ENCODE results near the gene B3GNT8.
"Not testable (repeated sequence)": the region's sequence is repeated elsewhere in the genome, so short reads cannot be mapped to it uniquely, and the experiment has no call there.

Gene B3GNT8

GRCh38 chr19:41416194-41416674 is 10.9 kb downstream of the B3GNT8 start:
- DNase-seq (ENCODE audit: low spot score) = no peak
- no peak for FAIRE-seq

GRCh38 chr19:41415154-41415571 is 12.0 kb downstream of the B3GNT8 start:
- no peak for FAIRE-seq
- no peak for DNase-seq (ENCODE audit: low spot score)

GRCh38 chr19:41414461-41414860 is 12.7 kb downstream of the B3GNT8 start:
- FAIRE-seq = no peak
- no peak for DNase-seq (ENCODE audit: low spot score)

GRCh38 chr19:41413947-41414346 is 13.2 kb downstream of the B3GNT8 start:
- FAIRE-seq (no peak), DNase-seq (ENCODE audit: low spot score) (no peak)

- DNase-seq (ENCODE audit: low spot score) (no peak), FAIRE-seq (no peak)
Measured at GRCh38 chr19:41412953-41413352, 14.2 kb downstream of the B3GNT8 start.

GRCh38 chr19:41411968-41412265 is 15.3 kb downstream of the B3GNT8 start:
- DNase-seq (ENCODE audit: low spot score) (no peak), FAIRE-seq (no peak)

- no peak for FAIRE-seq
Measured at GRCh38 chr19:41411100-41411967, 15.8 kb downstream of the B3GNT8 start.

GRCh38 chr19:41410336-41411054 is 16.7 kb downstream of the B3GNT8 start:
- no peak for FAIRE-seq
- DNase-seq (ENCODE audit: low spot score) = no peak

More at GRCh38 chr19:41411100-41411967, 15.8 kb downstream of the B3GNT8 start:
- no peak for DNase-seq (ENCODE audit: low spot score)

GRCh38 chr19:41409288-41409687 is 17.9 kb downstream of the B3GNT8 start:
- FAIRE-seq (peak; percentile 75), DNase-seq (ENCODE audit: low spot score) (peak; percentile 73)

GRCh38 chr19:41408846-41409245 is 18.3 kb downstream of the B3GNT8 start:
- DNase-seq (ENCODE audit: low spot score); FAIRE-seq: not testable (repeated sequence)

- no peak for FAIRE-seq
- DNase-seq (ENCODE audit: low spot score) = no peak
Measured at GRCh38 chr19:41408256-41408655, 18.9 kb downstream of the B3GNT8 start.

- FAIRE-seq (peak; percentile 52), DNase-seq (ENCODE audit: low spot score) (peak; percentile 69)
Measured at GRCh38 chr19:41407271-41407670, 19.9 kb downstream of the B3GNT8 start.

GRCh38 chr19:41405776-41406175 is 21.4 kb downstream of the B3GNT8 start:
- DNase-seq (ENCODE audit: low spot score) (no peak), FAIRE-seq (no peak)

GRCh38 chr19:41403181-41403970 is 23.8 kb downstream of the B3GNT8 start:
- no peak for FAIRE-seq
- no peak for DNase-seq (ENCODE audit: low spot score)

- DNase-seq (ENCODE audit: low spot score) (no peak), FAIRE-seq (no peak)
Measured at GRCh38 chr19:41402010-41402409, 25.2 kb downstream of the B3GNT8 start.

GRCh38 chr19:41401483-41401882 is 25.7 kb downstream of the B3GNT8 start:
- DNase-seq (ENCODE audit: low spot score) (no peak), FAIRE-seq (no peak)

- FAIRE-seq (no peak), DNase-seq (ENCODE audit: low spot score) (no peak)
Measured at GRCh38 chr19:41399525-41399924, 27.6 kb downstream of the B3GNT8 start.

GRCh38 chr19:41399091-41399490 is 28.1 kb downstream of the B3GNT8 start:
- no peak for DNase-seq (ENCODE audit: low spot score)
- no peak for FAIRE-seq

GRCh38 chr19:41398598-41398997 is 28.6 kb downstream of the B3GNT8 start:
- FAIRE-seq (no peak), DNase-seq (ENCODE audit: low spot score) (no peak)

- FAIRE-seq = no peak
- no peak for DNase-seq (ENCODE audit: low spot score)
Measured at GRCh38 chr19:41398050-41398418, 29.1 kb downstream of the B3GNT8 start.

GRCh38 chr19:41397086-41398049 is 29.8 kb downstream of the B3GNT8 start, which contains the start of the genes BCKDHA and EXOSC5:
TSS of gene BCKDHA (plus strand) at chr19:41397818. CDS start at chr19:41397828, 10 bp downstream.
TSS of gene EXOSC5 (minus strand) at chr19:41397359. CDS start at chr19:41397328, 31 bp downstream.
- FAIRE-seq = peak; percentile 87
- peak; percentile 98 for DNase-seq (ENCODE audit: low spot score)

Measured in RCC 7860 (cell line).